BLaER1 treated with 17β-estradiol and CSF1 and Interleukin-3, amounts not matched to agents 10 nM and 100 nM (cell line): ENCODE results near the gene COA6.
A peak's percentile ranks its signal among the peaks of the same experiment; 100 is the strongest.
"Not testable (repeated sequence)": the region's sequence is repeated elsewhere in the genome, so short reads cannot be mapped to it uniquely, and the experiment has no call there.

Source experiments
- H3K27ac ChIP-seq, 11 experiments: shearing (Covaris generic); formaldehyde crosslinking; 2 replicates each; pipeline ENCODE4 v1.8.1; 2022
- H3K27me3 ChIP-seq, 11 experiments: shearing (Covaris generic); formaldehyde crosslinking; 2 replicates each; pipeline ENCODE4 v1.8.1; 2022
- H3K36me3 ChIP-seq, 11 experiments: shearing (Covaris generic); formaldehyde crosslinking; 2 replicates each; pipeline ENCODE4 v1.8.1; 2022
- H3K4me1 ChIP-seq, 10 experiments: shearing (Covaris generic); formaldehyde crosslinking; 2 replicates each; pipeline ENCODE4 v1.8.1; 2022
- H3K4me2 ChIP-seq, 11 experiments: shearing (Covaris generic); formaldehyde crosslinking; 2 replicates each; pipeline ENCODE4 v1.8.1; 2022
- H3K4me3 ChIP-seq, 10 experiments: shearing (Covaris generic); formaldehyde crosslinking; 2 replicates each; pipeline ENCODE4 v1.8.1; 2022
- H3K9ac ChIP-seq, 11 experiments: shearing (Covaris generic); formaldehyde crosslinking; 2 replicates each; pipeline ENCODE4 v1.8.1; 2022
- H3K9me3 ChIP-seq, 11 experiments: shearing (Covaris generic); formaldehyde crosslinking; replicated peaks in 1 of 11; 2 replicates each; pipeline ENCODE4 v1.8.1; 2022
- H4K20me1 ChIP-seq, 11 experiments: shearing (Covaris generic); formaldehyde crosslinking; 2 replicates each; pipeline ENCODE4 v1.8.1; 2022
- Cebpa-rat ChIP-seq, 11 experiments: shearing (Covaris generic); IDR thresholded peaks; 2 replicates each; pipeline ENCODE4 v1.8.1; 2022

Gene COA6

DNA sequence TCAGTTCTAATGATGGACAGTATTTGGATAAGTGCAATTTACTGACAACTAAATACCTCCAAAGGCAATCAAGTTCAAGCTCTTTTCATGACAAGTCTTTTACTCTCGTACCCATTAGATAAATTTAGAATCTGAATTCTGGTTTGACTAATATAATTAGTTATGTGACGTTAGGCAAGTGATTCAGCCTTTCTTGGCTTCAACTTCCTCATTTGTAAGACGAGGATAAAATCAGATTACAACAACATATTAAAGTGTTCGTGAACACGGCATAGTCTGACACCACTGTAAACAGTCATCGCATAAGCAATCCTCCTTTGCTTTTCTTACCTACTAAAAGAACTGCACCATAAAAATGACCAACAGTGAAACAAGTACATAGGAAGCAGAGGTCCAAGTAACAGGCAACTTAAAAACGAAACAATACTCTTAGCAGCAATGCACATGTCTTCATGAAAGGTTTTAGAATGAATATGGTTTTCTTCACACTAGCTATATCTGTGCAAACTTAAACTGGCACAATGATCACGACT, 25.7 kb downstream of the COA6 start:
- Histone ChIP-seq H3K27ac (peak overlapping the region in 10 of 11 experiments; percentile 38 to 79 (median 64); a peak in 18 of 22 replicates), H3K9ac (peak overlapping the region in 6 of 11 experiments; percentile 10 to 63 (median 45); a peak in 9 of 22 replicates), H3K9me3 (no peaks in the 10 kb centered on the region), H3K36me3 (peaks cover 0 to 72% (median 44%) of the 10 kb centered on the region in 11 experiments; a peak in 14 of 22 replicates), H3K4me2 (peak overlapping the region in 9 of 11 experiments; percentile 12 to 87 (median 72); a peak in 19 of 22 replicates), H3K4me3 (peak overlapping the region in 3 of 10 experiments; percentile 22 to 39 (median 26); a peak in 3 of 20 replicates), H3K27me3 (no peaks in the 10 kb centered on the region), H3K4me1 (peaks cover 6 to 65% (median 34%) of the 10 kb centered on the region in 10 experiments; a peak in 18 of 20 replicates), H4K20me1 (0 out of 22 replicates have a peak, but pooled peaks cover 0 to 4% (median 0%) of the 10 kb centered on the region in 11 experiments)
- no peak for TF ChIP-seq Cebpa-rat (IDR thresholded peaks at IDR 0.05)

DNA sequence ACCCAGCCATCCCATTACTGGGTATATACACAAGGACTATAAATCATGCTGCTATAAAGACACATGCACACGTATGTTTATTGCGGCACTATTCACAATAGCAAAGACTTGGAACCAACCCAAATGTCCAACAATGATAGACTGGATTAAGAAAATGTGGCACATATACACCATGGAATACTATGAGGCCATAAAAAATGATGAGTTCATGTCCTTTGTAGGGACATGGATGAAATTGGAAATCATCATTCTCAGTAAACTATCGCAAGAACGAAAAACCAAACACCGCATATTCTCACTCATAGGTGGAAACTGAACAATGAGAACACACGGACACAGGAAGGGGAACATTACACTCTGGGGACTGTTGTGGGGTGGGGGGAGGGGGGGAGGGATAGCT, 26.3 kb downstream of the COA6 start:
- H3K36me3 ChIP-seq: peaks cover 0 to 72% (median 43%) of the 10 kb centered on the region in 11 experiments; a peak in 16 of 22 replicates
- not testable (repeated sequence) for H3K27me3 ChIP-seq, H4K20me1 ChIP-seq, H3K9ac ChIP-seq, H3K4me3 ChIP-seq, H3K9me3 ChIP-seq
- peaks cover 6 to 65% (median 34%) of the 10 kb centered on the region in 10 experiments; a peak in 18 of 20 replicates for H3K4me1 ChIP-seq
- peak overlapping the region in 7 of 11 experiments; percentile 48 to 87 (median 74); a peak in 14 of 22 replicates for H3K4me2 ChIP-seq
- H3K27ac ChIP-seq: peak overlapping the region in 7 of 11 experiments; percentile 58 to 79 (median 69); a peak in 11 of 22 replicates

DNA sequence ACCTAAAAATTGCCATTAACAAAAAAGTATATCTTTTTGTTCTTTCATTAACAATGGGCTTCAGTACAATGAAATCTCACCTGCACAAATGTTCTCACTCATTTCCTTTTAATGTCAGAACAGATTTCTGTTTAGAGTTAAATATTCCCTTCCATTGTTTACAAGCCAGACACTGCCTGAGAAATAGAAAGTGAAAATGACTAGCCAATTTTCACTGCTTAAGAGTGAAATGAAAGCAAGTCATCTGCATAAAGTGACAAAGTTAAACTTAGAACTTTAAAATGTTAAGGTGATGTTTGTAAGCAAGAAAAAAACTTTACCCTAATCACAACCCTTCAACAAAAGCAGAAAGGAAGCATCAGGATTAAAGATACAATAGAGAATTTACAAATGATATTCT, 27.5 kb downstream of the COA6 start:
- peak overlapping the region in 1 of 11 experiments; percentile 7; a peak in 1 of 22 replicates for H3K9ac ChIP-seq
- H3K9me3 ChIP-seq: no peaks in the 10 kb centered on the region
- no peaks in the 10 kb centered on the region for H4K20me1 ChIP-seq
- H3K36me3 ChIP-seq: peaks cover 3 to 72% (median 43%) of the 10 kb centered on the region in 11 experiments; a peak in 17 of 22 replicates
- no peak for TF ChIP-seq Cebpa-rat (IDR thresholded peaks at IDR 0.05)
- H3K27me3 ChIP-seq: no peaks in the 10 kb centered on the region
- H3K27ac ChIP-seq: peak overlapping the region in 8 of 11 experiments; percentile 4 to 54 (median 30); a peak in 9 of 22 replicates
- H3K4me2 ChIP-seq: peak overlapping the region in 7 of 11 experiments; percentile 1 to 58 (median 39); a peak in 12 of 22 replicates
- no peak overlapping the region for H3K4me3 ChIP-seq
- H3K4me1 ChIP-seq: peaks cover 6 to 54% (median 29%) of the 10 kb centered on the region in 10 experiments; a peak in 18 of 20 replicates

- Histone ChIP-seq H3K9me3 (no peaks in the 10 kb centered on the region), H3K36me3 (peaks cover 7 to 72% (median 42%) of the 10 kb centered on the region in 11 experiments; a peak in 17 of 22 replicates), H3K4me2 (peak overlapping the region in 2 of 11 experiments; percentile 7 to 14; a peak in 2 of 22 replicates), H3K27me3 (no peaks in the 10 kb centered on the region), H3K4me3 (no peak overlapping the region), H3K27ac (peak overlapping the region in 4 of 11 experiments; percentile 2 to 32 (median 25); a peak in 3 of 22 replicates), H3K4me1 (peaks cover 6 to 45% (median 27%) of the 10 kb centered on the region in 10 experiments; a peak in 18 of 20 replicates), H4K20me1 (no peaks in the 10 kb centered on the region), H3K9ac (no peak overlapping the region)
- no peak for TF ChIP-seq Cebpa-rat (IDR thresholded peaks at IDR 0.05)
These were observed 28.4 kb downstream of the COA6 start for GRCh38 chr1:234401658-234402057.

- no peak overlapping the region for H3K9ac ChIP-seq
- H3K4me1 ChIP-seq: peaks cover 6 to 41% (median 27%) of the 10 kb centered on the region in 10 experiments; a peak in 18 of 20 replicates
- H3K36me3 ChIP-seq: peaks cover 7 to 80% (median 53%) of the 10 kb centered on the region in 11 experiments; a peak in 17 of 22 replicates
- no peak overlapping the region for H3K4me2 ChIP-seq
- no peaks in the 10 kb centered on the region for H3K27me3 ChIP-seq
- no peak for TF ChIP-seq Cebpa-rat (IDR thresholded peaks at IDR 0.05)
- no peaks in the 10 kb centered on the region for H4K20me1 ChIP-seq
- no peak overlapping the region for H3K27ac ChIP-seq
- H3K4me3 ChIP-seq: no peak overlapping the region
- no peaks in the 10 kb centered on the region for H3K9me3 ChIP-seq
These were observed 29.7 kb downstream of the COA6 start for GRCh38 chr1:234402939-234403338.

DNA sequence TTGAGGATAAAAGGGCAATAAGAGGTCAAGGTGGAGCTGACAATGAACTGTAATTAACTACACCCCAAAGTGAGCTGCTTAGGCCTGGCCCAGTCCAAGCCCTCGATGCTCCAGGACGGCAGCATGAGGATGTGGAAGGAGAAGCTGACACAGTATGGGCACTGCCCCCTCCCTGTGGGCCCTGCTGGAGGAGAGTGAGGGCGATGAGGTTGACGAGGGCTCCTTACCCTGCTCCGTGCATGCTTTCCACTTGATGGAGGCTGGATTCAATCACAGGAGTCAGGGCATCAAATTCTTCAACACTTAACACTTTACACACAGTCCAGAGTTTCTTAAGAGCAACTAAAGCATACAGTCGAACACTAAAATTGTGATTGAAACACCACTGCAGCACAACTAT, 32.4 kb downstream of the COA6 start:
- no peak overlapping the region for H3K9ac ChIP-seq
- no peak overlapping the region for H3K27ac ChIP-seq
- peaks cover 13 to 92% (median 75%) of the 10 kb centered on the region in 11 experiments; a peak in 21 of 22 replicates for H3K36me3 ChIP-seq
- no peak overlapping the region for H3K4me3 ChIP-seq
- no peaks in the 10 kb centered on the region for H3K27me3 ChIP-seq
- no peak for TF ChIP-seq Cebpa-rat (IDR thresholded peaks at IDR 0.05)
- peaks cover 0 to 17% (median 9%) of the 10 kb centered on the region in 10 experiments; a peak in 14 of 20 replicates for H3K4me1 ChIP-seq
- H4K20me1 ChIP-seq: no peaks in the 10 kb centered on the region
- no peaks in the 10 kb centered on the region for H3K9me3 ChIP-seq
- no peak overlapping the region for H3K4me2 ChIP-seq

DNA sequence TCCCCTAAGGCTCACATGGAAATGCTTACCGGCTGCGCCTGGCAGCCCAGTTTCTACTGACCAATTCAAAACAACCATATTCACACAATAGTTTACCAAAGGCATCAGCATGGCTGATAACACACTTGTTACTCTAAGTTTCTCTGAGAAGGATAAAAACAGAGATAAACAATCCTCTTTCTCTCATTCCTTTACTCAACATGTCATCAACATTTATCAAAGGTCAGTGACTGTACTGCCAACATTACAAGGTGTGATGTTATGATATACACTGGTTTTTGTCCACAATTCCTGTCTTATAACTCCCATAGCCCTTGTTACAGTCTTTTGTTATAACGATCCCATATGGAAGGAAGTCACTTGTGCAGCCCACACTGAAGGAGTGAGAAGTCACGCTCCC, 33.6 kb downstream of the COA6 start:
- no peak for TF ChIP-seq Cebpa-rat (IDR thresholded peaks at IDR 0.05)
- H3K4me3 ChIP-seq: no peak overlapping the region
- no peaks in the 10 kb centered on the region for H4K20me1 ChIP-seq
- H3K27me3 ChIP-seq: no peaks in the 10 kb centered on the region
- H3K27ac ChIP-seq: no peak overlapping the region
- no peaks in the 10 kb centered on the region for H3K9me3 ChIP-seq
- H3K4me1 ChIP-seq: peaks cover 0 to 5% (median under 1%) of the 10 kb centered on the region in 10 experiments; a peak in 7 of 20 replicates
- H3K36me3 ChIP-seq: peaks cover 15 to 100% (median 86%) of the 10 kb centered on the region in 11 experiments
- no peak overlapping the region for H3K4me2 ChIP-seq
- no peak overlapping the region for H3K9ac ChIP-seq

DNA sequence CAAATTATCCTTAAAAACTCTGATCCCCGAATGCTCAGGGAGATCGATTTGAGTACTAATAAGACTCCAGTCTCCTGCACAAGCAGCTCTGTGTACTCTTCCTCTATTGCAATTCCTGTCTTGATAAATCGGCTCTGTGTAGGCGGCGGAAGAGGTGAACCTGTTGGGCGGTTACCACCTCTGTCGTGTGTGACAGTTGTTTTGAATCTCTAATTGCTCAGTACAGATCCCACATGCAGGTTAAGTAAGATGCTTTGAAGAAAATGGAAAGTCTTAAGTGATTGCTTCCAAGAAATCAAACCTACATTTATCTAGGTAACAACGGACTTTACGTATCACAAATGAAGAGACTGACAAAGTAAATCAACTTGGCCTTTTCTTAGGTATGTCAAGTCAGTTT, 35.5 kb downstream of the COA6 start:
- Histone ChIP-seq H3K27ac (no peak overlapping the region), H3K9me3 (no peaks in the 10 kb centered on the region), H3K36me3 (peaks cover 34 to 100% (median 95%) of the 10 kb centered on the region in 11 experiments), H3K27me3 (no peaks in the 10 kb centered on the region), H3K9ac (no peak overlapping the region), H3K4me2 (no peak overlapping the region), H3K4me3 (no peak overlapping the region), H3K4me1 (no peaks in the 10 kb centered on the region), H4K20me1 (no peaks in the 10 kb centered on the region)
- no peak for TF ChIP-seq Cebpa-rat (IDR thresholded peaks at IDR 0.05)

- no peak for TF ChIP-seq Cebpa-rat (IDR thresholded peaks at IDR 0.05)
- Histone ChIP-seq H4K20me1 (no peaks in the 10 kb centered on the region), H3K9ac (no peak overlapping the region), H3K4me2 (no peak overlapping the region), H3K36me3 (peaks cover 39 to 100% (median 95%) of the 10 kb centered on the region in 11 experiments), H3K27ac (no peak overlapping the region), H3K4me3 (no peak overlapping the region), H3K9me3 (no peaks in the 10 kb centered on the region), H3K4me1 (no peaks in the 10 kb centered on the region), H3K27me3 (no peaks in the 10 kb centered on the region)
These were observed 36.1 kb downstream of the COA6 start for GRCh38 chr1:234409328-234409727.
